Tibial nerve (tissue), 4 donors: Measurements from ENCODE around the gene CNOT6. TPM values are rescaled to one million over a fixed set of nuclear protein-coding genes. Genes with fewer than 3 reads are reported as not detected.

Experiments
- DNase-seq, 2 donors: peaks; one replicate each; pipeline ENCODE4 v3.0.0-alpha.2; 2019; ENCODE audit warnings: low spot score in 2 of 2
- H3K27ac ChIP-seq, 4 donors: fragments of 200-600 bp; sonication (generic) in 3 of 4; one replicate each; pipeline ENCODE4 v1.5.1; 2017 to 2019; ENCODE audit warnings: mild to moderate bottlenecking in 1 of 4
- H3K27me3 ChIP-seq, 2 donors: fragments of 200-600 bp; sonication (generic) in 1 of 2; one replicate each; pipeline versions ENCODE4 v1.5.1 to v1.6.0; 2017 to 2019
- H3K36me3 ChIP-seq, 3 donors: fragments of 200-600 bp; sonication (generic); one replicate each; pipeline ENCODE4 v1.5.1; 2018 to 2019
- H3K4me1 ChIP-seq, 4 donors: fragments of 200-600 bp; sonication (generic) in 3 of 4; one replicate each; pipeline ENCODE4 v1.5.1; 2017 to 2019
- H3K4me3 ChIP-seq, 4 donors: fragments of 200-600 bp; sonication (generic) in 3 of 4; one replicate each; pipeline ENCODE4 v1.5.1; 2017 to 2019; ENCODE audit warnings: mild to moderate bottlenecking in 1 of 4, moderate library complexity in 1 of 4
- H3K9me3 ChIP-seq, 4 donors: fragments of 200-600 bp; sonication (generic) in 3 of 4; one replicate each; pipeline ENCODE4 v1.5.1; 2017 to 2019
- EP300 ChIP-seq, 2 donors: sonication (generic); formaldehyde crosslinking; IDR thresholded peaks; one replicate each; pipeline ENCODE4 v1.6.1; 2017; ENCODE audit warnings: antibody characterized with exemption in 2 of 2, mild to moderate bottlenecking in 1 of 2
- POLR2A ChIP-seq, 2 donors: fragments of 450-650 bp; IDR thresholded peaks; one replicate each; pipeline ENCODE4 v1.6.1; 2017; ENCODE audit warnings: antibody characterized with exemption in 2 of 2, mild to moderate bottlenecking in 2 of 2, moderate library complexity in 2 of 2
- WGBS, 2 donors: methylation state at CpG; one replicate each; pipeline ENCODE4 v1.1.5; 2018; 5-methylcytosine and 5-hydroxymethylcytosine counted together
- total RNA-seq, 4 donors: library from RNA; depleted of rRNA; stranded (reverse); fragments of >200 nt; gene quantifications; one replicate each; pipeline ENCODE4 v1.1.0, GENCODE V29; 2016
- TF ChIP-seq, protein P1 (sequence below), 5 experiments: fragments of 200-600 bp in 3 of 5; fragments of 450-650 bp in 2 of 5; sonication (generic) in 3 of 5; IDR thresholded peaks; one replicate each; pipeline ENCODE4 v1.5.1; 2016 to 2019; ENCODE audit warnings: antibody characterized with exemption in 5 of 5, mild to moderate bottlenecking in 3 of 5, moderate library complexity in 2 of 5

The CNOT6 gene
- total RNA-seq, 4 donors from 2014 or later: 14.0 to 18.0 (median 15.5) TPM

DNA sequence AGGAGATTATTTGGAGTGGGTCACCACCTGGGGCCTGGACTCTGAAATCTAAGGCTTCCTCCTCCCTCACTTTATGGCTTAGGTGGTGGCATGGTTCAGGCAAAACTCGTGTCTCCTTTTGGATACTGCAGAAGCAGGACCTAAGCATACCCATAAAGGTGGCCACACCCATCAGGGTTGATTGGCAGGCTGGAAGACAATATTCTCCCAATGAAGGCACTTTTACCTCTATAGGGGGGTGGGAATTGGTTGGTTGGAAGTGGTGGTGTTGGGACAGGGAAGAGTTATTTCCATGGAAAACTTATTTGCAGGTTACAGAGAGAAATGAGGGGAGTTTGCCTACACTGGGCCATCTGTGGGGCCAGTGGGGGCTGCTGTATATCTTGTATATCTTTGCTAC, 39.7 kb downstream of the CNOT6 start:
- WGBS, 2 donors: 90 to 96% methylated on average over 1 of the region's 1 CpG
- no peak for DNase-seq
- peaks cover 0 to 54% (median 4%) of the 10 kb centered on the region in 3 donors for H3K36me3 ChIP-seq
- H3K27me3 ChIP-seq: no peaks in the 10 kb centered on the region
- H3K27ac ChIP-seq: no peak overlapping the region
- TF ChIP-seq POLR2A (IDR thresholded peaks at IDR 0.05) (no peak), EP300 (IDR thresholded peaks at IDR 0.05) (no peak)
- TF ChIP-seq, protein P1, sequence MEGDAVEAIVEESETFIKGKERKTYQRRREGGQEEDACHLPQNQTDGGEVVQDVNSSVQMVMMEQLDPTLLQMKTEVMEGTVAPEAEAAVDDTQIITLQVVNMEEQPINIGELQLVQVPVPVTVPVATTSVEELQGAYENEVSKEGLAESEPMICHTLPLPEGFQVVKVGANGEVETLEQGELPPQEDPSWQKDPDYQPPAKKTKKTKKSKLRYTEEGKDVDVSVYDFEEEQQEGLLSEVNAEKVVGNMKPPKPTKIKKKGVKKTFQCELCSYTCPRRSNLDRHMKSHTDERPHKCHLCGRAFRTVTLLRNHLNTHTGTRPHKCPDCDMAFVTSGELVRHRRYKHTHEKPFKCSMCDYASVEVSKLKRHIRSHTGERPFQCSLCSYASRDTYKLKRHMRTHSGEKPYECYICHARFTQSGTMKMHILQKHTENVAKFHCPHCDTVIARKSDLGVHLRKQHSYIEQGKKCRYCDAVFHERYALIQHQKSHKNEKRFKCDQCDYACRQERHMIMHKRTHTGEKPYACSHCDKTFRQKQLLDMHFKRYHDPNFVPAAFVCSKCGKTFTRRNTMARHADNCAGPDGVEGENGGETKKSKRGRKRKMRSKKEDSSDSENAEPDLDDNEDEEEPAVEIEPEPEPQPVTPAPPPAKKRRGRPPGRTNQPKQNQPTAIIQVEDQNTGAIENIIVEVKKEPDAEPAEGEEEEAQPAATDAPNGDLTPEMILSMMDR (IDR thresholded peaks at IDR 0.05): no peak
- no peak overlapping the region for H3K4me3 ChIP-seq
- no peaks in the 10 kb centered on the region for H3K9me3 ChIP-seq
- H3K4me1 ChIP-seq: no peaks in the 10 kb centered on the region

GRCh38 chr5:180535573-180535972, 41.4 kb downstream of the CNOT6 start:
- H3K27me3 ChIP-seq: no peaks in the 10 kb centered on the region
- WGBS, 2 donors: 78 to 87% methylated on average over 4 of the region's 4 CpGs
- DNase-seq: no peak
- H3K27ac ChIP-seq: no peak overlapping the region
- H3K36me3 ChIP-seq: peaks cover 0 to 61% (median 0%) of the 10 kb centered on the region in 3 donors
- H3K4me3 ChIP-seq: no peak overlapping the region
- no peak for TF ChIP-seq POLR2A (IDR thresholded peaks at IDR 0.05)
- no peak for TF ChIP-seq EP300 (IDR thresholded peaks at IDR 0.05)
- TF ChIP-seq, protein P1 (IDR thresholded peaks at IDR 0.05): no peak
- H3K9me3 ChIP-seq: no peaks in the 10 kb centered on the region
- H3K4me1 ChIP-seq: no peaks in the 10 kb centered on the region

DNA sequence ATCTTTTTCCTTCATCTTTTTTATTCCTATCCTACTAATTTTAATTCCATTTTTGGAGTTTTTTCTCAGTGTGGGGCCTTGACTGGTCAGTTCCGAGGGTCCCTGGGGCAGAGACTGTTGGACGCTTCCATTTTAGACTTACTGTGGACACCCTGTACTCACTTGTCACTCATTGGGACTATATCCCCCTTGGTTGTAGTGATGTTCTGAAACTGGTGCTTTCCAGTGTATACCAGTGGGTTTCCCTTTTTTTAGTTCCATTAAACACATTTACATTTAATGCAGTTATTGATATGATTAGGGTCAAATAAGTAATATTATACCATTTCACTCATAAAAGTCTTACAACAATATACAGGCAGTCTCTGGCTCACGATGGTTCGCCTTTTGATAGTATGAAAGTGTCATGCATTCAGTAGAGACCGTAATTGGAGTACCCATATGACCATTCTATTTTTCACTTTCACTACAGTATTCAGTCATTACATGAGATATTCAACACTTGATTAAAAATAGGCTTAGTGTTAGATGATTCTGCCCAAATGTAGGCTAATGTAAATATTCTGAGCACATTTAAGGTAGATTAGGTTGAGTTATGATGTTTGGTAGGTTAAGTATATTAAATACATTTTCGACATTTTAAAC, 46.0 kb downstream of the CNOT6 start:
- 91% methylated on average over 6 of the region's 6 CpGs for WGBS, 2 donors
- DNase-seq: no peak
- H3K4me3 ChIP-seq: no peak overlapping the region
- no peaks in the 10 kb centered on the region for H3K27me3 ChIP-seq
- H3K36me3 ChIP-seq: peaks cover 0 to 37% (median 0%) of the 10 kb centered on the region in 3 donors
- H3K9me3 ChIP-seq: no peaks in the 10 kb centered on the region
- H3K27ac ChIP-seq: no peak overlapping the region
- H3K4me1 ChIP-seq: no peaks in the 10 kb centered on the region
- TF ChIP-seq EP300 (IDR thresholded peaks at IDR 0.05): no peak
- TF ChIP-seq, protein P1 (IDR thresholded peaks at IDR 0.05): no peak
- no peak for TF ChIP-seq POLR2A (IDR thresholded peaks at IDR 0.05)

- no peaks in the 10 kb centered on the region for H3K27me3 ChIP-seq
- no peak for DNase-seq
- H3K4me1 ChIP-seq: no peaks in the 10 kb centered on the region
- WGBS, 2 donors: 92 to 97% methylated on average over 9 of the region's 9 CpGs
- H3K36me3 ChIP-seq: peaks cover 0 to 26% (median 0%) of the 10 kb centered on the region in 3 donors
- H3K9me3 ChIP-seq: no peaks in the 10 kb centered on the region
- no peak overlapping the region for H3K27ac ChIP-seq
- TF ChIP-seq EP300 (IDR thresholded peaks at IDR 0.05) (no peak), POLR2A (IDR thresholded peaks at IDR 0.05) (no peak)
- TF ChIP-seq, protein P1 (IDR thresholded peaks at IDR 0.05): no peak
- no peak overlapping the region for H3K4me3 ChIP-seq
Measured at GRCh38 chr5:180541710-180542109, 47.5 kb downstream of the CNOT6 start.

GRCh38 chr5:180545248-180545647, 51.1 kb downstream of the CNOT6 start:
- no peak for DNase-seq
- no peak overlapping the region for H3K27ac ChIP-seq
- 93 to 94% methylated on average over 3 of the region's 3 CpGs for WGBS, 2 donors
- TF ChIP-seq EP300 (IDR thresholded peaks at IDR 0.05): no peak
- TF ChIP-seq, protein P1 (IDR thresholded peaks at IDR 0.05): no peak
- no peak for TF ChIP-seq POLR2A (IDR thresholded peaks at IDR 0.05)
- no peak overlapping the region for H3K4me3 ChIP-seq
- H3K4me1 ChIP-seq: no peaks in the 10 kb centered on the region
- H3K9me3 ChIP-seq: no peaks in the 10 kb centered on the region
- peaks cover 0 to 27% (median 0%) of the 10 kb centered on the region in 3 donors for H3K36me3 ChIP-seq
- no peaks in the 10 kb centered on the region for H3K27me3 ChIP-seq
